ENCODE results near the gene ELOA.
"Not testable (repeated sequence)": the region's sequence is repeated elsewhere in the genome, so short reads cannot be mapped to it uniquely, and the experiment has no call there.

Gene ELOA

DNA sequence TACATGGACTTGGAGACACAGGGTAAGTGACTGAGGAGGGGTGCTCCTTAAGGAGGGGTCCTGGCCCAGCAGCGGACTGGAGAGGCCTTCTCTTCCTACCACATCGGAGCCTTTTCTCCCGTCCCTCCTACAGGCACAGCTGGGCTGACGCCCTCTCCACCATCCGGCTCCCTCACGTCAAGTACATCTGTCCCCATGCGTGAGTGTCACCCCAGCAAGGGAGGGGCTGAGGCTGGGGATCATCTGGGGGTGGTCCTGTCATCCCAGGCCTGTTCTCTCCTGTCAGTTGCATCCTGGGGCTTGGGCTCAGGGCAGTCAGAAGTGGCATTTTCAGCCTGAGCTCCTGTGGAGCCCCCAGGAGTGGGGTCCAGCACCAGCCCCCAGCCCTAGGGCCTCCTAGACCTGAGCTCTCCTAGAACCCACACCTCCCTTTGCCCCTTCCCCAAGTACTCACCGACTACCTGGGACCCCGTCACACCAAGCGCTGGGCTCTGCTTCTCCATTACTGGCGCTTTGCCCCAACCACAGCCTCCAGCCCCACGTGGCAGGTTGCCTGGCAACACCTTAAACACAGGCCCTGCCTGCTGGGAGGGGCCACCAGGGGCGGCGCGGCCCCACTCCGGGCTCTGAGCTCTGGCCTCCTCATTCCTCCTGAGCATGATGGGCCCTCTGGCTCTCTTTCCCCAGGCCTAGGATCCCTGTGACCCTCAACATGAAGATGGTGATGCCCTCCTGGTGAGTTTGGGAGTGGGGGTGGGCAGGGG, 49.9 kb downstream of the ELOA start:
- H3K4me3 ChIP-seq (ENCODE audit: low read depth, low read length), result no peak overlapping the region
- in situ Hi-C loops (cut with HindIII; ENCODE audit: low sequenced_read_pairs), result no loop called here
- TF ChIP-seq, protein P1, sequence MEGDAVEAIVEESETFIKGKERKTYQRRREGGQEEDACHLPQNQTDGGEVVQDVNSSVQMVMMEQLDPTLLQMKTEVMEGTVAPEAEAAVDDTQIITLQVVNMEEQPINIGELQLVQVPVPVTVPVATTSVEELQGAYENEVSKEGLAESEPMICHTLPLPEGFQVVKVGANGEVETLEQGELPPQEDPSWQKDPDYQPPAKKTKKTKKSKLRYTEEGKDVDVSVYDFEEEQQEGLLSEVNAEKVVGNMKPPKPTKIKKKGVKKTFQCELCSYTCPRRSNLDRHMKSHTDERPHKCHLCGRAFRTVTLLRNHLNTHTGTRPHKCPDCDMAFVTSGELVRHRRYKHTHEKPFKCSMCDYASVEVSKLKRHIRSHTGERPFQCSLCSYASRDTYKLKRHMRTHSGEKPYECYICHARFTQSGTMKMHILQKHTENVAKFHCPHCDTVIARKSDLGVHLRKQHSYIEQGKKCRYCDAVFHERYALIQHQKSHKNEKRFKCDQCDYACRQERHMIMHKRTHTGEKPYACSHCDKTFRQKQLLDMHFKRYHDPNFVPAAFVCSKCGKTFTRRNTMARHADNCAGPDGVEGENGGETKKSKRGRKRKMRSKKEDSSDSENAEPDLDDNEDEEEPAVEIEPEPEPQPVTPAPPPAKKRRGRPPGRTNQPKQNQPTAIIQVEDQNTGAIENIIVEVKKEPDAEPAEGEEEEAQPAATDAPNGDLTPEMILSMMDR (IDR thresholded peaks at IDR 0.05; ENCODE audit: low read depth, low read length), result no peak
- DNase-seq (ENCODE audit: low read depth, low spot score), result peak; percentile 72

DNA sequence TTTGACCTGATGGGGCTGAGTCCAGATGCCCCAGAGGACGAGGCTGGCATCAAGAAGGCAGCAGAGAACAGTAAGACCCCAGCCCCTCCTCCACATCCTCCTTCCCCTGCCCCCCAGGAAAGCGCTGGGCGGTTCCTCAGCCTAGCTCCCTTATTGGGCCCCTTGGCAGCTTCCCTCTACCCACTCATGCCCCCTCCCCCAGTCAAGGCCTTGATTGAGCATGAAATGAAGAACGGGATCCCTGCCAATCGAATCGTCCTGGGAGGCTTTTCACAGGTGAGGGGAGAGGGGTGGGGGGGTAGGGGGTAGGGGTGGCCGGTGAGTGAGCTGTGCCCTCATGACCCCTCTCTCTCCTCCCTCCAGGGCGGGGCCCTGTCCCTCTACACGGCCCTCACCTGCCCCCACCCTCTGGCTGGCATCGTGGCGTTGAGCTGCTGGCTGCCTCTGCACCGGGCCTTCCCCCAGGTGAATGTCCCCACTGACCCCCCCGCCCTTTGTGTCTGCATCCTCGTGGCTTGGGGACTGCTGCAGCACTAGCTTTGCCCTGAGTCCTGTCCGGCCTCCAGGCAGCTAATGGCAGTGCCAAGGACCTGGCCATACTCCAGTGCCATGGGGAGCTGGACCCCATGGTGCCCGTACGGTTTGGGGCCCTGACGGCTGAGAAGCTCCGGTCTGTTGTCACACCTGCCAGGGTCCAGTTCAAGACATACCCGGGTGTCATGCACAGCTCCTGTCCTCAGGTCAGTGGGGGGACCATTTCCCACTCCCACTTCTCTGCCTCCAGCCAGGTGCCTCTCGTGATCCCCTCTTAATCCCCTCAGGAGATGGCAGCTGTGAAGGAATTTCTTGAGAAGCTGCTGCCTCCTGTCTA, 50.8 kb downstream of the ELOA start:
- H3K4me3 ChIP-seq (ENCODE audit: low read depth, low read length), result no peak overlapping the region
- in situ Hi-C loops (cut with HindIII; ENCODE audit: low sequenced_read_pairs), result no loop called here
- TF ChIP-seq, protein P1 (IDR thresholded peaks at IDR 0.05; ENCODE audit: low read depth, low read length), result no peak
- no peak for DNase-seq (ENCODE audit: low read depth, low spot score)

DNA sequence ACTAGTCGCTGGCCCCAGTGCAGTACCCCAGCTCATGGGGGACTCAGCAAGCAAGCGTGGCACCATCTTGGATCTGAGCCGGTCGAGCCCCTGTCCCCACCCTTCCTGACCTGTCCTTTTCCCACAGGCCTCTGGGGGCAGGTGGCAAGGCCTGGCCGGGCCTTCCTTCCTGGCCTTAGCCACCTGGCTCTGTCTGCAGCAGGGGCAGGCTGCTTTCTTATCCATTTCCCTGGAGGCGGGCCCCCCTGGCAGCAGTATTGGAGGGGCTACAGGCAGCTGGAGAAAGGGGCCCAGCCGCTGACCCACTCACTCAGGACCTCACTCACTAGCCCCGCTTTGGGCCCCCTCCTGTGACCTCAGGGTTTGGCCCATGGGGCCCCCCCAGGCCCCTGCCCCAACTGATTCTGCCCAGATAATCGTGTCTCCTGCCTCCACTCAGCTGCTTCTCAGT, 51.5 kb downstream of the ELOA start:
- H3K4me3 ChIP-seq (ENCODE audit: low read depth, low read length); in situ Hi-C loops (cut with HindIII; ENCODE audit: low sequenced_read_pairs); DNase-seq (ENCODE audit: low read depth, low spot score): not testable (repeated sequence)

DNA sequence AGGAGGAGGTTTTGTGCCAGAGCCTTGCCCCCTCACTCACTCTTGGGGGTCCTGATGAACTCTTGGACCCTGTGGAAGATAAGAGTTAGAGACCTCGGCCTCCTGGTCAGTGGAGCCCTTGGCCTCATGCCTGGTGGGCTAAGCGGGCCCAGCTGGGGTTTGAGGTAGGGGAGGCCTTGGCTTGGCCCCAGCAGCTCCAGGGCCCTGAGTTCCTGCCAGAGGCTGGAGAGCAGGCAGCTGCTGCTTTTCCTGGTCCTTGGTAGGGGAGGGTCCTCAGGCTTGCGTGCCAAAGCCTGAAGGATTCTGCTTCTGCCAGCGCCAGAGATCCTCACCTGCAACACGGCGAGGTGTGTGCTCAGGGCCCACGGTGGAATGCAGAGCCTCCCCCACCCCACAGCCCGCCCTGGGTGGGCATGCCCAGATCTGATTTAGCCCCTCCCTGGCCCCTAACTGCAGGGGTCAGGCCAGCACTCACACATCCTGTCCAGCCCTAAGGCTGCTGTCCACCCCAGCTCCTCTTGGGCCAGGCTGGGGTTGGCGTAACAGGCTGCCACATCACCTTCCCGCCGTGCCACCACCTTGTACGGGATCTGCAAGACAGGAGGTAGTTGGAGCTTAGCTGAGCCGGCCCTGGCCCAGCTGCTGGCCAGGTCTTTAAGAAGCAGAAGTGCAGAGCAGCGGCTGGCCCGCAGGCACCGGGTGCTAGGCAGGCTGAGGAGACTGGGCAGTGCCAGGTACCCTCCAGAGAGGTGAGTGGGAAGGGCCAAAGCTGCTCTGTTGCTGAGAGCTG, 52.6 kb downstream of the ELOA start:
- no peak for DNase-seq (ENCODE audit: low read depth, low spot score)
- no peak overlapping the region for H3K4me3 ChIP-seq (ENCODE audit: low read depth, low read length)
- TF ChIP-seq, protein P1 (IDR thresholded peaks at IDR 0.05; ENCODE audit: low read depth, low read length), result no peak
- in situ Hi-C loops (cut with HindIII; ENCODE audit: low sequenced_read_pairs), result no loop called here

DNA sequence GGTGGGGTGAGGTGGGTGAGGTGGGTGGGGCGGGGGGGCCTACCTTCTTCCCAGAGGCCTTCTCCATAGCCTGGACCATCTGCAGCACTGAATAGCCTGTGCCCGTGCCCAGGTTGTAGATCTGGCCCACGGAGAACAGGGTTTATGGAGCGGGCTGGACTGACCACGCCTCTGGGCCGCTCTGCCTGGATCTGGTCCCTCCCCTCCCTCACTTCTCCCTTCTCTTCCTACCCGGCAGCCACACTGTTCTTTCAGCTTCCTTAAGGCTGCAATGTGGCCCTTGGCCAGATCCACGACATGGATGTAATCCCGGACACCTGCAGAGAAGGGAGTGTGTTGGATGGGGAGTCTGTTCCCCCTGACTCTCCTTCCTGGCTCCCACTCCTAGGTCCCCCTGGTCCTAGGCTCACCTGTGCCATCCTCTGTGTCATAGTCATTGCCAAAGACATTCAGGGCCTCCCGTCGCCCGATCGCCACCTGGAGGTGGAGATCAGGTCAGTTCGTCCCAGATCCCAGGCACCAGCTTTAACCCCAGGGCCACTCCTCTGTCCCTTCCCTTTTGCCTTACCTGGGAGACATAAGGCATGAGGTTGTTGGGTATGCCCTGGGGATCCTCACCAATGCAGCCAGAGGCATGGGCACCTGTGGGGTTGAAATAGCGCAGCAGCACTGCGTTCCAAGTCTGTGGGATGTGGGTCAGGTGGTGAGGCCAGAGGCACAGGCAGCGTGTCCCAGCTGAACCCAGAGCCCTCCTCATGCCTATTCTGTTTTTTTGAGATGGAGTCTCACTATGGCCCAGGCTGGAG, 53.4 kb downstream of the ELOA start:
- TF ChIP-seq, protein P1 (IDR thresholded peaks at IDR 0.05; ENCODE audit: low read depth, low read length), result peak; percentile 5
- in situ Hi-C loops (cut with HindIII; ENCODE audit: low sequenced_read_pairs), result no loop called here

DNA sequence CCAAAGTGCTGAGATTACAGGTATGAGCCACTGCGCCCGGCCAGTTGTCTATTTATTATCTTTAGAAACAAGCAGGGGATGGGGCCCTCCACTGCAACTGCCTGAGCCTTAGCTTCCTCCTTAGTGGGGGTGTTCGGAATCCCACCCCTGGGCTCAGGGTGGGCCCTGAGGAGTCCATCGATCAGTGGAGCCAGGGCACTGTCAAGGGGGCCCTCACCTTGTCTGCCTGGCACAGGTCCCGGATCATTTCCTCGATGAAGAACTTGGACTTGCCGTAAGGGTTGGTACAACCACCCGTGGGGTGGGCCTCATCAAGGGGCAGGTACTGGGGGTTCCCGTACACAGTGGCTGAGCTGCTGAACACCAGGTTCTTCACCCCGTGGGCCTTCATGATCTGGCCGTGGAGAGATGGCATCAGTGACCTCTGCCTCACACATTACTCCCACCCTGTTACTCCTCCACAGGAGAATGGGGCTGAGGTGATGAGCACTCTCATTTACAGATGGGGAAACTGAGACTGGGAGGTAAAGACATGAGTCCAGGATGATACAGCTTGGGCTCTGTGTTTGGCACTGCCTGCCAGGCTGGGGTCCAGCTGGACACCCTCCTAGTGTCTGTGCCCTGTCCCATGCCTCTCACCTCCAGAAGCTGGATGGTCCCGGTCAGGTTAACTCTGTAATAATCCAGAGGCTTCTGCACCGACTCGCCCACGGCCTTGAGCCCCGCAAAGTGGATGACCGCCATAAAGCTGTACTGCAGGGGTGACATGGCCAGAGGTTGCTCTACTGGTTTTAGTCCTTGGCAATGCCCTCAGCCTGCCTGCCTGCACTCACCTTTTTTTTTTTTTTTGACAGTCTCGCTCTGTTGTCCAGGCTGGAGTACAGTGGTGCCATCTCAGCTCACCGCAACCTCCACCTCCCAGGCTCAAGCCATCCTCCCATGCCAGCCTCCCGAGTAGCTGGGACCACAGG, 54.5 kb downstream of the ELOA start:
- DNase-seq (ENCODE audit: low read depth, low spot score), result no peak
- in situ Hi-C loops (cut with HindIII; ENCODE audit: low sequenced_read_pairs), result no loop called here
- TF ChIP-seq, protein P1 (IDR thresholded peaks at IDR 0.05; ENCODE audit: low read depth, low read length), result no peak
- no peak overlapping the region for H3K4me3 ChIP-seq (ENCODE audit: low read depth, low read length)

More for the DNA sequence above, 53.4 kb downstream of the ELOA start:
- H3K4me3 ChIP-seq (ENCODE audit: low read depth, low read length), result no peak overlapping the region
- DNase-seq (ENCODE audit: low read depth, low spot score), result no peak
